Measurements from ENCODE around the gene PCDHGA8.
A peak's percentile ranks its signal among the peaks of the same experiment; 100 is the strongest.
"Not testable (repeated sequence)": the region's sequence is repeated elsewhere in the genome, so short reads cannot be mapped to it uniquely, and the experiment has no call there.

PCDHGA8 gene

DNA sequence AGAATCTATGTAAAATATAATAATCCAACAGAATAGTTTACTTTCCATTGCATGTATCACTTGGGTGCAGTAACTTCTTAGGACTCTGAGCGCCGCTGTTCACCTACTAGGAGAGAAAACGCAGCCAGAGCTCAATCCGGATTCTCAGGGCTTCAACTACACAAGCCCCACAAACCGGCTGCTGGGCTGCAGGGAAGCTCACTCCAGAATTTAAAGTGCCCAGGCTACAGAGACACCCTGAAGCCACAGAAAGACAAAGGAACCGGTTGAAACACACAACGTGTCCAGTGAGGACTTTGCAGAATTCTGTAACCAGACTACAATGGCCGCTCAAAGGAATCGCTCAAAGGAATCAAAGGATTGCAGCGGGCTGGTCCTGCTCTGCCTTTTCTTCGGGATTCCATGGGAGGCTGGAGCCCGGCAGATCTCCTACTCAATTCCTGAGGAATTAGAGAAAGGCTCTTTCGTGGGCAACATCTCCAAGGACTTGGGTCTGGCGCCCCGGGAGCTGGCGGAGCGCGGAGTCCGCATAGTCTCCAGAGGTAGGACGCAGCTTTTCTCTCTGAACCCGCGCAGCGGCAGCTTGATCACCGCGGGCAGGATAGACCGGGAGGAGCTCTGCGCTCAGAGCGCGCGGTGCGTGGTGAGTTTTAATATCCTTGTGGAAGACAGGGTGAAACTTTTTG lies 20.6 kb downstream of the PCDHGA8 start, which contains the start of gene PCDHGA10:
Gene PCDHGA10, plus strand, starts transcription at position 134 of the 686 bp plus-strand sequence. Its CDS starts 189 bp downstream, at position 323.
- Histone ChIP-seq H3K9me3 (ENCODE audit: control insufficient read depth, low read length) (peaks cover 16% of the 10 kb centered on the region), H3K36me3 (ENCODE audit: control insufficient read depth in 1 of 2, insufficient read depth in 2 of 2, low read depth in 1 of 2, low read length in 2 of 2) (peaks cover 0 to 36% of the 10 kb centered on the region in 2 experiments), H3K27ac (ENCODE audit: low read length, poor library complexity, severe bottlenecking) (no peak within 1 kb of the TSS), H3K4ac (ENCODE audit: low read depth in 1 of 2, low read length in 2 of 2) (no peak within 1 kb of the TSS), H4K8ac (ENCODE audit: low read length) (no peak within 1 kb of the TSS), H2BK5ac (ENCODE audit: low read depth, low read length, poor library complexity, severe bottlenecking) (no peak within 1 kb of the TSS), H2BK120ac (ENCODE audit: low read depth, low read length) (no peak within 1 kb of the TSS), H2BK15ac (ENCODE audit: low read depth, poor library complexity, severe bottlenecking) (no peak within 1 kb of the TSS), H3K9ac (ENCODE audit: low read length) (peak within 1 kb of the TSS; percentile 85), H3K23ac (ENCODE audit: low read length in 2 of 2) (no peak within 1 kb of the TSS), H2AK5ac (ENCODE audit: low read length, severe bottlenecking) (no peak within 1 kb of the TSS), H3K4me1 (ENCODE audit: control insufficient read depth, insufficient read depth, low read depth, low read length) (peaks cover 2% of the 10 kb centered on the region), H3K27me3 (ENCODE audit: control insufficient read depth in 1 of 2, insufficient read depth in 1 of 2, low read length in 2 of 2) (peaks cover 0 to 17% of the 10 kb centered on the region in 2 experiments), H4K91ac (ENCODE audit: low read length) (no peak within 1 kb of the TSS), H3K79me1 (replicated peaks; ENCODE audit: low read length, poor library complexity, severe bottlenecking) (peaks cover 34% of the 10 kb centered on the region), H3K14ac (ENCODE audit: low read length in 2 of 2) (no peak within 1 kb of the TSS), H2BK12ac (ENCODE audit: low read length in 2 of 2) (no peak within 1 kb of the TSS), H2AFZ (ENCODE audit: low read depth, low read length) (no peak within 1 kb of the TSS), H3K4me2 (ENCODE audit: low read length, poor library complexity, severe bottlenecking) (no peak within 1 kb of the TSS), H3K4me3 (ENCODE audit: insufficient read depth in 1 of 2, low read depth in 1 of 2, low read length in 2 of 2) (peak within 1 kb of the TSS; percentile 18 to 87), H3K18ac (ENCODE audit: low read depth in 1 of 2, low read length in 2 of 2) (no peak within 1 kb of the TSS)
- DNase-seq, result peak; percentile 77
- 80% methylated on average over 31 of the region's 31 CpGs for WGBS

DNA sequence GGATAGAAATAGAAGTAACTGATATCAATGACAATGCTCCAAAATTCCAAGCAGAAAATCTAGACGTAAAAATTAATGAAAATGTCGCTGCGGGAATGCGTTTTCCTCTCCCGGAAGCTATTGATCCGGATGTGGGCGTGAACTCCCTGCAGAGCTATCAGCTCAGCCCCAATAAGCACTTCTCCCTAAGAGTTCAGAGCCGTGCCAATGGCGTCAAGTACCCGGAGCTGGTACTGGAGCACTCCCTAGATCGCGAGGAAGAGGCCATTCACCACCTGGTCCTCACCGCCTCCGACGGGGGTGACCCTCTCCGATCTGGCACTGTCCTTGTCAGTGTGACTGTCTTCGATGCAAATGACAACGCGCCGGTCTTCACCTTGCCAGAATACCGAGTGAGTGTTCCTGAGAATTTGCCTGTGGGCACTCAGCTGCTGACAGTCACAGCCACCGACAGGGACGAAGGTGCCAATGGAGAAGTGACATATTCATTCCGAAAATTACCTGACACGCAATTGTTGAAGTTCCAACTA lies 21.2 kb downstream of the PCDHGA8 start:
- no peak overlapping the region for H3K4me2 ChIP-seq (ENCODE audit: low read length, poor library complexity, severe bottlenecking)
- no peak overlapping the region for H3K18ac ChIP-seq (ENCODE audit: low read depth in 1 of 2, low read length in 2 of 2)
- H2BK12ac ChIP-seq (ENCODE audit: low read length in 2 of 2), result no peak overlapping the region
- peaks cover 0 to 16% of the 10 kb centered on the region in 2 experiments for H3K27me3 ChIP-seq (ENCODE audit: control insufficient read depth in 1 of 2, insufficient read depth in 1 of 2, low read length in 2 of 2)
- no peak overlapping the region for H2BK15ac ChIP-seq (ENCODE audit: low read depth, poor library complexity, severe bottlenecking)
- no peak overlapping the region for H3K23ac ChIP-seq (ENCODE audit: low read length in 2 of 2)
- no peak overlapping the region for H2AFZ ChIP-seq (ENCODE audit: low read depth, low read length)
- no peak overlapping the region for H2AK5ac ChIP-seq (ENCODE audit: low read length, severe bottlenecking)
- H3K4me1 ChIP-seq (ENCODE audit: control insufficient read depth, insufficient read depth, low read depth, low read length), result peaks cover 4% of the 10 kb centered on the region
- H3K4ac ChIP-seq (ENCODE audit: low read depth in 1 of 2, low read length in 2 of 2), result no peak overlapping the region
- peak; percentile 12 for DNase-seq
- H3K79me1 ChIP-seq (replicated peaks; ENCODE audit: low read length, poor library complexity, severe bottlenecking), result peaks cover 37% of the 10 kb centered on the region
- no peak overlapping the region for H4K91ac ChIP-seq (ENCODE audit: low read length)
- peak overlapping the region; percentile 85 for H3K9ac ChIP-seq (ENCODE audit: low read length)
- no peak overlapping the region for H2BK120ac ChIP-seq (ENCODE audit: low read depth, low read length)
- peaks cover 0 to 37% of the 10 kb centered on the region in 2 experiments for H3K36me3 ChIP-seq (ENCODE audit: control insufficient read depth in 1 of 2, insufficient read depth in 2 of 2, low read depth in 1 of 2, low read length in 2 of 2)
- peaks cover 13% of the 10 kb centered on the region for H3K9me3 ChIP-seq (ENCODE audit: control insufficient read depth, low read length)
- H4K8ac ChIP-seq (ENCODE audit: low read length), result no peak overlapping the region
- H3K27ac ChIP-seq (ENCODE audit: low read length, poor library complexity, severe bottlenecking), result no peak overlapping the region
- no peak overlapping the region for H2BK5ac ChIP-seq (ENCODE audit: low read depth, low read length, poor library complexity, severe bottlenecking)
- WGBS, result 77% methylated on average over 23 of the region's 25 CpGs
- no peak overlapping the region for H3K14ac ChIP-seq (ENCODE audit: low read length in 2 of 2)
- peak overlapping the region in 1 of 2 experiments; percentile 87 for H3K4me3 ChIP-seq (ENCODE audit: insufficient read depth in 1 of 2, low read depth in 1 of 2, low read length in 2 of 2)

DNA sequence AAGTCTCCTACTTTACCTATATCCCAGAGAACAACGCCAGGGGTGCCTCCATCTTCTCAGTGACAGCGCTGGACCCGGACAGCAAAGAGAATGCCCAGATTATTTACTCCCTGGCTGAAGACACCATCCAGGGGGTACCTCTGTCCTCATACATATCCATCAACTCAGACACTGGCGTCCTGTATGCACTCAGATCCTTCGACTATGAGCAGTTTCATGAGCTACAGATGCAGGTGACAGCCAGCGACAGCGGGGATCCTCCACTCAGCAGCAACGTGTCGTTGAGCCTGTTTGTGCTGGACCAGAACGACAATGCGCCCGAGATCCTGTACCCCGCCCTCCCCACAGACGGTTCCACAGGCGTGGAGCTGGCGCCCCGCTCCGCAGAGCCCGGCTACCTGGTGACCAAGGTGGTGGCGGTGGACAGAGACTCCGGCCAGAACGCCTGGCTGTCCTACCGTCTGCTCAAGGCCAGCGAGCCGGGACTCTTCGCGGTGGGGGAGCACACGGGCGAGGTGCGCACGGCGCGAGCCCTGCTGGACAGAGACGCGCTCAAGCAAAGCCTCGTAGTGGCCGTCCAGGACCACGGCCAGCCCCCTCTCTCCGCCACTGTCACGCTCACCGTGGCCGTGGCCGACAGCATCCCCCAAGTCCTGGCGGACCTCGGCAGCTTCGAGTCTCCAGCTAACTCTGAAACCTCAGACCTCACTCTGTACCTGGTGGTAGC lies 22.3 kb downstream of the PCDHGA8 start:
- DNase-seq; H3K23ac ChIP-seq (ENCODE audit: low read length in 2 of 2); H3K9me3 ChIP-seq (ENCODE audit: control insufficient read depth, low read length); H3K14ac ChIP-seq (ENCODE audit: low read length in 2 of 2); H2AK5ac ChIP-seq (ENCODE audit: low read length, severe bottlenecking); H2BK120ac ChIP-seq (ENCODE audit: low read depth, low read length); H4K8ac ChIP-seq (ENCODE audit: low read length); H3K9ac ChIP-seq (ENCODE audit: low read length); H3K18ac ChIP-seq (ENCODE audit: low read depth in 1 of 2, low read length in 2 of 2); H2BK15ac ChIP-seq (ENCODE audit: low read depth, poor library complexity, severe bottlenecking); H3K4ac ChIP-seq (ENCODE audit: low read depth in 1 of 2, low read length in 2 of 2); H3K27ac ChIP-seq (ENCODE audit: low read length, poor library complexity, severe bottlenecking); H4K91ac ChIP-seq (ENCODE audit: low read length); H3K4me1 ChIP-seq (ENCODE audit: control insufficient read depth, insufficient read depth, low read depth, low read length); H3K4me2 ChIP-seq (ENCODE audit: low read length, poor library complexity, severe bottlenecking); H2BK5ac ChIP-seq (ENCODE audit: low read depth, low read length, poor library complexity, severe bottlenecking); H2BK12ac ChIP-seq (ENCODE audit: low read length in 2 of 2); H3K27me3 ChIP-seq (ENCODE audit: control insufficient read depth in 1 of 2, insufficient read depth in 1 of 2, low read length in 2 of 2); H2AFZ ChIP-seq (ENCODE audit: low read depth, low read length): not testable (repeated sequence)
- H3K4me3 ChIP-seq (ENCODE audit: insufficient read depth in 1 of 2, low read depth in 1 of 2, low read length in 2 of 2), result peak overlapping the region in 1 of 2 experiments; percentile 87
- peaks cover under 1 to 40% of the 10 kb centered on the region in 2 experiments for H3K36me3 ChIP-seq (ENCODE audit: control insufficient read depth in 1 of 2, insufficient read depth in 2 of 2, low read depth in 1 of 2, low read length in 2 of 2)
- 97% methylated on average over 38 of the region's 46 CpGs for WGBS
- peaks cover 40% of the 10 kb centered on the region for H3K79me1 ChIP-seq (replicated peaks; ENCODE audit: low read length, poor library complexity, severe bottlenecking)

DNA sequence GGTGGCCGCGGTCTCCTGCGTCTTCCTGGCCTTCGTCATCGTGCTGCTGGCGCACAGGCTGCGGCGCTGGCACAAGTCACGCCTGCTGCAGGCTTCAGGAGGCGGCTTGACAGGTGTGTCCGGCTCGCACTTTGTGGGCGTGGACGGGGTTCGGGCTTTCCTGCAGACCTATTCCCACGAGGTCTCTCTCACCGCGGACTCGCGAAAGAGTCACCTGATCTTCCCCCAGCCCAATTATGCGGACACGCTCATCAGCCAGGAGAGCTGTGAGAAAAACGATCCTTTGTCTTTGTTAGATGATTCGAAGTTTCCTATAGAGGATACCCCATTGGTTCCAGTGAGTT lies 22.8 kb downstream of the PCDHGA8 start:
- not testable (repeated sequence) for H3K27me3 ChIP-seq (ENCODE audit: control insufficient read depth in 1 of 2, insufficient read depth in 1 of 2, low read length in 2 of 2); H4K91ac ChIP-seq (ENCODE audit: low read length); H3K9ac ChIP-seq (ENCODE audit: low read length); H2BK12ac ChIP-seq (ENCODE audit: low read length in 2 of 2); H2AK5ac ChIP-seq (ENCODE audit: low read length, severe bottlenecking); H3K18ac ChIP-seq (ENCODE audit: low read depth in 1 of 2, low read length in 2 of 2); H3K4ac ChIP-seq (ENCODE audit: low read depth in 1 of 2, low read length in 2 of 2); H2BK120ac ChIP-seq (ENCODE audit: low read depth, low read length); H2BK5ac ChIP-seq (ENCODE audit: low read depth, low read length, poor library complexity, severe bottlenecking); H4K8ac ChIP-seq (ENCODE audit: low read length); H3K14ac ChIP-seq (ENCODE audit: low read length in 2 of 2); H3K4me2 ChIP-seq (ENCODE audit: low read length, poor library complexity, severe bottlenecking); H3K4me1 ChIP-seq (ENCODE audit: control insufficient read depth, insufficient read depth, low read depth, low read length); H3K23ac ChIP-seq (ENCODE audit: low read length in 2 of 2); H2AFZ ChIP-seq (ENCODE audit: low read depth, low read length); H3K27ac ChIP-seq (ENCODE audit: low read length, poor library complexity, severe bottlenecking); DNase-seq; H2BK15ac ChIP-seq (ENCODE audit: low read depth, poor library complexity, severe bottlenecking)
- WGBS, result 96% methylated on average over 24 of the region's 24 CpGs
- peaks cover 11% of the 10 kb centered on the region for H3K9me3 ChIP-seq (ENCODE audit: control insufficient read depth, low read length)
- H3K36me3 ChIP-seq (ENCODE audit: control insufficient read depth in 1 of 2, insufficient read depth in 2 of 2, low read depth in 1 of 2, low read length in 2 of 2), result peaks cover 4 to 38% of the 10 kb centered on the region in 2 experiments
- H3K4me3 ChIP-seq (ENCODE audit: insufficient read depth in 1 of 2, low read depth in 1 of 2, low read length in 2 of 2), result peak overlapping the region in 1 of 2 experiments; percentile 68
- peaks cover 38% of the 10 kb centered on the region for H3K79me1 ChIP-seq (replicated peaks; ENCODE audit: low read length, poor library complexity, severe bottlenecking)

Data from mesenchymal stem cell (in vitro differentiated cells and primary cell).